Body of pancreas (tissue), 4 donors: ENCODE data around the gene LRSAM1.

ENCODE experiments used
- POLR2A ChIP-seq, 3 donors: fragments of 450-650 bp; IDR thresholded peaks; one replicate each; pipeline ENCODE4 v1.6.1; 2016; ENCODE audit warnings: antibody characterized with exemption in 3 of 3, mild to moderate bottlenecking in 2 of 3
- TF ChIP-seq, protein P1 (sequence below), 7 experiments: fragments of 450-650 bp in 4 of 7; fragments of 200-600 bp in 3 of 7; sonication (generic) in 3 of 7; IDR thresholded peaks; one replicate each; pipeline ENCODE4 v1.5.1; 2016 to 2019; ENCODE audit warnings: antibody characterized with exemption in 7 of 7

DNA sequence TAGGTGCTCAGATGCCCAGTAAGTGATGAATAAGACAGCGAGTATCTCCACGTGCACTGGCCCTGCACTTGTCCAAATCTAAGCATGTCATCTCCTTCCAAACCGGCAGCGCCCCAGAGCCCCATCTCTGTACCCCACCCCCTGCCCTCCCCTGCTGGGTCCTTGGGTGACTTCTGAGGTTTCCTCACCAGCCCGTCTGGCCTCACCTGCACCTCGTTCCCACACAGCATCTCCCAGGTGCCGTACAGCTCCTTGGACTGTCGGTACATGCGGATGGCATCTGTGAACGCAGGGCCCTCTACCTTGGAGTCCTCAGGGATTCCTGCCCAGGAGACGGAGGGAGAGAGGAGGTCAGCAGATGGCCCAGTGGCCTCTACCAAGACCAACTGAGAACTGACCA, 66.3 kb downstream of the LRSAM1 start:
- TF ChIP-seq, protein P1, sequence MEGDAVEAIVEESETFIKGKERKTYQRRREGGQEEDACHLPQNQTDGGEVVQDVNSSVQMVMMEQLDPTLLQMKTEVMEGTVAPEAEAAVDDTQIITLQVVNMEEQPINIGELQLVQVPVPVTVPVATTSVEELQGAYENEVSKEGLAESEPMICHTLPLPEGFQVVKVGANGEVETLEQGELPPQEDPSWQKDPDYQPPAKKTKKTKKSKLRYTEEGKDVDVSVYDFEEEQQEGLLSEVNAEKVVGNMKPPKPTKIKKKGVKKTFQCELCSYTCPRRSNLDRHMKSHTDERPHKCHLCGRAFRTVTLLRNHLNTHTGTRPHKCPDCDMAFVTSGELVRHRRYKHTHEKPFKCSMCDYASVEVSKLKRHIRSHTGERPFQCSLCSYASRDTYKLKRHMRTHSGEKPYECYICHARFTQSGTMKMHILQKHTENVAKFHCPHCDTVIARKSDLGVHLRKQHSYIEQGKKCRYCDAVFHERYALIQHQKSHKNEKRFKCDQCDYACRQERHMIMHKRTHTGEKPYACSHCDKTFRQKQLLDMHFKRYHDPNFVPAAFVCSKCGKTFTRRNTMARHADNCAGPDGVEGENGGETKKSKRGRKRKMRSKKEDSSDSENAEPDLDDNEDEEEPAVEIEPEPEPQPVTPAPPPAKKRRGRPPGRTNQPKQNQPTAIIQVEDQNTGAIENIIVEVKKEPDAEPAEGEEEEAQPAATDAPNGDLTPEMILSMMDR (IDR thresholded peaks at IDR 0.05): no peak
- no peak for TF ChIP-seq POLR2A (IDR thresholded peaks at IDR 0.05)
